ENCODE data around the gene CDA. TPM values are rescaled to one million over a fixed set of nuclear protein-coding genes. Genes with fewer than 3 reads are reported as not detected.

CDA gene
- total RNA-seq, 1 donor from 2014 or later, result not detected

DNA sequence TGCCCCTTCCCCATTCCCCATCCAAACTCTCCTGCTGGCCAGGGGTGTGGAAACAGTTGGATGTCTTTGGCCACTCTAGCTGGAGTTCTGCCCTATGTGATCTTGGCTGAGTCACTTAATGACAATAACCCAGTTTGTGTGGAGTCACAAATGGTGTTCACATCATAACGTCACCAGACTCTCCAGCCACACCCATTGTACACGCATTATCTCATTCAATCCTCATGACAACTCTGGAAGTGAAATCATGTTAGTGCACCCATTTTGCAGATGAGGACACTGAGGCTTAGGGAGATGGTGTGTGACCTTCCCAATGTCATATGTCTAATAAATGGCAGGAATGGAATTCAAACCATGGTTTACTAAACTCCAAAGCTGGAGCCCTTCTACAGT, 1.2 kb upstream of the CDA start:
- Mint-ChIP-seq H3K4me3 (no peak overlapping the region), H3K9me3 (no peaks in the 10 kb centered on the region), H3K27ac (ENCODE audit: unreplicated experiment) (no peak overlapping the region), H3K4me1 (no peaks in the 10 kb centered on the region), H3K36me3 (ENCODE audit: low read depth) (no peaks in the 10 kb centered on the region), H3K27me3 (ENCODE audit: low read depth) (peaks cover 71% of the 10 kb centered on the region)
- no peak for DNase-seq (ENCODE audit: low read depth, low spot score)
- TF ChIP-seq, protein P1, sequence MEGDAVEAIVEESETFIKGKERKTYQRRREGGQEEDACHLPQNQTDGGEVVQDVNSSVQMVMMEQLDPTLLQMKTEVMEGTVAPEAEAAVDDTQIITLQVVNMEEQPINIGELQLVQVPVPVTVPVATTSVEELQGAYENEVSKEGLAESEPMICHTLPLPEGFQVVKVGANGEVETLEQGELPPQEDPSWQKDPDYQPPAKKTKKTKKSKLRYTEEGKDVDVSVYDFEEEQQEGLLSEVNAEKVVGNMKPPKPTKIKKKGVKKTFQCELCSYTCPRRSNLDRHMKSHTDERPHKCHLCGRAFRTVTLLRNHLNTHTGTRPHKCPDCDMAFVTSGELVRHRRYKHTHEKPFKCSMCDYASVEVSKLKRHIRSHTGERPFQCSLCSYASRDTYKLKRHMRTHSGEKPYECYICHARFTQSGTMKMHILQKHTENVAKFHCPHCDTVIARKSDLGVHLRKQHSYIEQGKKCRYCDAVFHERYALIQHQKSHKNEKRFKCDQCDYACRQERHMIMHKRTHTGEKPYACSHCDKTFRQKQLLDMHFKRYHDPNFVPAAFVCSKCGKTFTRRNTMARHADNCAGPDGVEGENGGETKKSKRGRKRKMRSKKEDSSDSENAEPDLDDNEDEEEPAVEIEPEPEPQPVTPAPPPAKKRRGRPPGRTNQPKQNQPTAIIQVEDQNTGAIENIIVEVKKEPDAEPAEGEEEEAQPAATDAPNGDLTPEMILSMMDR (conservative IDR thresholded peaks at IDR 0.05), result no peak

DNA sequence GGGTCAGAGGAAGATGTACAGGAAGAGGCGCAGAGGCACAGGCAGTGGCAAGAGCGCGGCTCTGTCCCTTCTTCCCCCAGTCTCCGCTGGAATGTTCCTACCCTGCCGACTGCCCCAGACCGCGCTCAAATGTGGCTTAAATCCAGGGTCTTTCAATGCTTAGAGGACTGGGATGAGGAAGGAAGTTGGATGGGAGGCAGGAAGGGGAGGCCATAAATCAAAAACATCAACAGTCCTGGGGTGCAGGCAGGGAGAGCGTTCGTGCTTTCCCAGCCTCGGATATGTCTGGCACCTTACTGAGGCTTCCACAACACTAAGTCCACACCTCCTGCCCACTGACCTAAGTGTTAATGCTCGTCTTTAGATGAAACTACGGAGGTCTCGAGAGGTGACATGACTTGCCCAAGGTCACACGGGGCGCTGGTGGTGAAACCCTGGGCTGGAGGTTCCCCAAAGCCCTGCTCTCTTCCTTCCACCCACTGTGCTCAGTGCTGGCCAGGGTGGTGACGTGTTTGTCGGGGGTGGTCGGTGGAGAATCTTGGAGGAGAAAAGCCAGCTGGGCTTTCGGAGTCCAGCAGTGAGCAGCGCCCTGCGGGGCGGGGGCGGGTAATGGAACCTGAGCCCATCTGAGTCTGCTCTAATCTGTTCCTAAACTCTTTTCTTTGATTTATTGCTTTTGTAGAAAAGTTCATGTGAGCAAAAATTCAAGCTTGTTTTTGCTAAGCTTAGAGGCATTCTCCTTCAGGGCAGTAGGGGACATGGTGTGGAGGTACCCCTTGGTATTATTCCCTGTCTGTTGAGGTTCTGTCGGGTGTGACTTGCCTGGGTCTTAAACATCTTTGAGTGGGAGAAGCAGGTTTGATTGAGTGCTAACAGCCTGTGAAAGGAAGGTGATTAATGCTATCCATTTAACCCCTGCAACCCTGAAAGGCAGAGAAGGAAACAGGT, 708 bp downstream of the CDA start:
- no peak overlapping the region for H3K4me3 Mint-ChIP-seq
- H3K9me3 Mint-ChIP-seq, result no peaks in the 10 kb centered on the region
- TF ChIP-seq, protein P1 (conservative IDR thresholded peaks at IDR 0.05), result no peak
- H3K4me1 Mint-ChIP-seq, result no peaks in the 10 kb centered on the region
- peaks cover 73% of the 10 kb centered on the region for H3K27me3 Mint-ChIP-seq (ENCODE audit: low read depth)
- no peak overlapping the region for H3K27ac Mint-ChIP-seq (ENCODE audit: unreplicated experiment)
- H3K36me3 Mint-ChIP-seq (ENCODE audit: low read depth), result no peaks in the 10 kb centered on the region
- DNase-seq (ENCODE audit: low read depth, low spot score), result no peak

DNA sequence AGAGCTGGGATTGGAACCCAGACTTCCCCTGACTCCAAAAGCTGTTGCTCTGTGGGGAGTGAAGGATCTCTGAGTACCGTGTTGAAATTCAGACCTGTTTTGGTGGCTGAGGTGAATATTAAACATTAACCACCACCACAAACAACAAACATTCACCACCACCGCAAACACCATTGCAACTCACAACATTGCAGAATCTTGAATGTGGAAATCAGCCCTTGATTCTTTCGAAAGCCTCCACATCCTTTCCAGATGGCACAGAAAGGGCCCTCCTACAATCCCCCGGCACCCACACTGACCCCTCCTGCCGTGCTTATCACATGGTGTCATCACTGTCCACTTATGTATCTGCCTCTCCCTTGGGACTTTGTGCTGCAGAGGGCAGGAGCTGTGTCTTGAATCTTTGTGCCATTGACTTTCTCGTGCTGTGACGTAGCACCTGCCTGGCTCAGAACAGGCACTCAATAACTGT, 1.4 kb downstream of the CDA start:
- no peaks in the 10 kb centered on the region for H3K9me3 Mint-ChIP-seq

DNA sequence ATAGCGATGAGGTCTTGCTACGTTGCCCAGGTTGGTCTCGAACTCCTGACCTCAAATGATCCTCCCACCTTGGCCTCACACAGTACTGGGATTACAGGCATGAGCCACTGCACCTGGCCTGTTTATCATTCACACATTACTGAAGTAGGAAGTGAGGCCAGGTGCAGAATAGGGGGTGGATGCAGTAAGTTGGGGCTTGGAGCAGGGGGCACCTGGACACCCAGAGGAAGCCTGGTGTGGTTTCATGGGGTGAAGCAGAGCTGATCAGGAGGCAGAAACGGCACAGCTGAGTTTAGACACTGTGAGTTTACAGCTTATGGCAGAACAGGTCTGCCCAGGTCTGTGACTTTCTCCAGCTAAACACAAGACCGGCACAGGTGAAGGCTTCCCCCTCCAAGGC, 4.9 kb downstream of the CDA start:
- Mint-ChIP-seq H3K9me3 (no peaks in the 10 kb centered on the region), H3K4me3 (no peak overlapping the region), H3K27me3 (ENCODE audit: low read depth) (peaks cover 52% of the 10 kb centered on the region), H3K36me3 (ENCODE audit: low read depth) (no peaks in the 10 kb centered on the region), H3K4me1 (no peaks in the 10 kb centered on the region), H3K27ac (ENCODE audit: unreplicated experiment) (no peak overlapping the region)
- no peak for DNase-seq (ENCODE audit: low read depth, low spot score)
- TF ChIP-seq, protein P1 (conservative IDR thresholded peaks at IDR 0.05), result no peak

More for the DNA sequence above, 1.4 kb downstream of the CDA start:
- Mint-ChIP-seq H3K4me3 (no peak overlapping the region), H3K4me1 (no peaks in the 10 kb centered on the region), H3K27me3 (ENCODE audit: low read depth) (peaks cover 73% of the 10 kb centered on the region), H3K36me3 (ENCODE audit: low read depth) (no peaks in the 10 kb centered on the region), H3K27ac (ENCODE audit: unreplicated experiment) (no peak overlapping the region)
- no peak for DNase-seq (ENCODE audit: low read depth, low spot score)
- TF ChIP-seq, protein P1 (conservative IDR thresholded peaks at IDR 0.05), result no peak

DNA sequence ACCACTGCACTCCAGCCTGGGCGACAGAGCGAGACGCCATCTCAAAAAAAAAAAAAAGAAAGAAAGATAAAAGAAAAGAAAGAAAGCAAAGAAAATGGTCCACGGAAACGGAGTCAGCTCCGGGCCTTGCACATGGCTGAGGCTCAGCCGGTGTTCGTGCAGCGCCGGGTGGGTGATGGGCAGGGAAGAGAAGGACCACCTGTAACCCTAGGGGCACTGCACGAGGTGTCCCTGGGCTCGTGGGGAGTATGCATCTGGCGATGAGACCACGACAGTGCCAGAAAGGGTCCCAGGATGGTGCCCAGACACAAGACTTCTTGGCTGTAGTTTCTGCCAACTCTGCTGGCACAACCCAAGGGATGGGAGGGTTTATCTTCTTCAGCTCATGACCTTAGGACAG, 5.8 kb downstream of the CDA start:
- DNase-seq (ENCODE audit: low read depth, low spot score), result no peak
- Mint-ChIP-seq H3K27ac (ENCODE audit: unreplicated experiment) (no peak overlapping the region), H3K36me3 (ENCODE audit: low read depth) (no peaks in the 10 kb centered on the region)

More for the DNA sequence above, 5.8 kb downstream of the CDA start:
- H3K27me3 Mint-ChIP-seq (ENCODE audit: low read depth), result peaks cover 42% of the 10 kb centered on the region
- H3K4me3 Mint-ChIP-seq, result no peak overlapping the region
- H3K4me1 Mint-ChIP-seq, result no peaks in the 10 kb centered on the region
- TF ChIP-seq, protein P1 (conservative IDR thresholded peaks at IDR 0.05), result no peak
- no peaks in the 10 kb centered on the region for H3K9me3 Mint-ChIP-seq
